Caco-2 (cell line): ENCODE data around the gene CIPC. TPM values are rescaled to one million over a fixed set of nuclear protein-coding genes. Genes with fewer than 3 reads are reported as not detected.

Experiments
- BruUV-seq: library from RNA; stranded (reverse); fragments of 400-500 nt; replicated peaks from 2 replicates; lab custom pipeline; 2021; lab: Mats Ljungman, UMichigan
- CTCF ChIA-PET: fragments of 300-600 bp; sonication (Branson Sonifier 250); formaldehyde crosslinking; loops from one replicate; lab custom pipeline; 2022; ENCODE audit warnings: antibody characterized with exemption; lab: Charles Lee
- POLR2A ChIA-PET: fragments of 300-600 bp; sonication (Branson Sonifier 250); formaldehyde crosslinking; loops from one replicate; lab custom pipeline; 2022; ENCODE audit warnings: antibody characterized with exemption; lab: Charles Lee
- DNase-seq, 2 experiments: peaks; one replicate each; pipeline versions ENCODE4 v3.0.0 to v3.0.0-alpha.2; 2020 to 2022
- H3K27me3 ChIP-seq: replicated peaks from 2 replicates; pipeline ENCODE4 v1.6.0; 2011; ENCODE audit warnings: low read length; ENCODE audit not compliant: control insufficient read depth, insufficient read depth
- H3K36me3 ChIP-seq: 2 replicates; pipeline ENCODE4 v1.5.1; 2011; ENCODE audit warnings: low read length; ENCODE audit not compliant: control insufficient read depth, insufficient read depth
- H3K4me1 ChIP-seq: fragments of 250-450 bp; sonication (Bioruptor Pico); 2 replicates; pipeline ENCODE4 v1.5.1; 2020; ENCODE audit warnings: mild to moderate bottlenecking
- H3K4me3 ChIP-seq: 2 replicates; pipeline ENCODE4 v1.5.1; 2011; ENCODE audit warnings: low read depth, mild to moderate bottlenecking, control low read depth, low read length
- H3K9me3 ChIP-seq: fragments of 250-450 bp; sonication (Bioruptor Pico); 2 replicates; pipeline ENCODE4 v1.5.1; 2020; ENCODE audit warnings: mild to moderate bottlenecking, moderate library complexity
- H3K27ac Mint-ChIP-seq: one replicate; pipeline ENCODE4 v1.8.0; 2022; ENCODE audit warnings: mixed read lengths; ENCODE audit not compliant: unreplicated experiment
- H3K27me3 Mint-ChIP-seq: one replicate; pipeline ENCODE4 v1.8.0; 2022; ENCODE audit warnings: mixed read lengths; ENCODE audit not compliant: insufficient read depth, unreplicated experiment
- H3K36me3 Mint-ChIP-seq: one replicate; pipeline ENCODE4 v1.8.0; 2022; ENCODE audit warnings: mild to moderate bottlenecking, mixed read lengths; ENCODE audit not compliant: insufficient read depth, unreplicated experiment
- H3K4me1 Mint-ChIP-seq: one replicate; pipeline ENCODE4 v1.8.0; 2022; ENCODE audit warnings: low read depth, mixed read lengths; ENCODE audit not compliant: unreplicated experiment
- H3K4me3 Mint-ChIP-seq: one replicate; pipeline ENCODE4 v1.8.0; 2022; ENCODE audit warnings: mild to moderate bottlenecking, moderate library complexity, mixed read lengths; ENCODE audit not compliant: unreplicated experiment
- H3K9me3 Mint-ChIP-seq: one replicate; pipeline ENCODE4 v1.8.0; 2022; ENCODE audit warnings: mixed read lengths; ENCODE audit not compliant: unreplicated experiment
- CTCF ChIP-seq, 2 experiments: fragments of 200-600 bp in 1 of 2; IDR thresholded peaks; 1 replicate in 1 of 2; 2 replicates in 1 of 2; pipeline versions ENCODE4 v1.5.1 to v1.8.0; 2011 to 2022; ENCODE audit warnings: antibody characterized with exemption in 1 of 2, control low read depth in 1 of 2, inconsistent platforms in 1 of 2, low read depth in 1 of 2, low read length in 1 of 2, mild to moderate bottlenecking in 1 of 2, moderate library complexity in 1 of 2; ENCODE audit not compliant: insufficient read depth in 1 of 2, severe bottlenecking in 1 of 2, unreplicated experiment in 1 of 2
- intact Hi-C: fragments of 100-400 bp; cut with micrococcal nuclease; formaldehyde crosslinking; loops from one replicate; pipeline ENCODE4 v1.10.0; 2022; ENCODE audit not compliant: unreplicated experiment
- total RNA-seq: library from RNA; stranded (reverse); gene quantifications from 2 replicates; pipeline ENCODE4 v1.2.3, GENCODE V29; 2022

CIPC gene
- total RNA-seq, 1 experiment from 2014 or later, result 15.4 TPM

- H3K4me1 ChIP-seq, result no peaks in the 10 kb centered on the region; the same call in 1 of the 2 replicates
- H3K9me3 Mint-ChIP-seq, result no peaks in the 10 kb centered on the region
- no peak for DNase-seq
- peaks cover 11% of the 10 kb centered on the region for H3K4me1 Mint-ChIP-seq
- intact Hi-C loops, result no loop called here
- POLR2A ChIA-PET, result no interaction called here
- peaks cover 10% of the 10 kb centered on the region for H3K36me3 Mint-ChIP-seq
- no peak for TF ChIP-seq CTCF (IDR thresholded peaks at IDR 0.05; ENCODE audit: insufficient read depth in 1 of 2, low read depth in 1 of 2, low read length in 1 of 2, severe bottlenecking in 1 of 2, unreplicated experiment in 1 of 2)
- no peaks in the 10 kb centered on the region for H3K27me3 ChIP-seq
- CTCF ChIA-PET, result no interaction called here
- H3K36me3 ChIP-seq, result no peaks in the 10 kb centered on the region; the same call in 1 of the 2 replicates
- H3K27ac Mint-ChIP-seq, result no peak overlapping the region
- no peak overlapping the region for H3K4me3 ChIP-seq
- no peaks in the 10 kb centered on the region for H3K9me3 ChIP-seq
- H3K27me3 Mint-ChIP-seq, result no peaks in the 10 kb centered on the region
- H3K4me3 Mint-ChIP-seq, result no peak overlapping the region
- BruUV-seq, result no TSS peak
Observed at GRCh38 chr14:77102154-77102553, 4.1 kb downstream of the CIPC start.

GRCh38 chr14:77103475-77103874 lies 5.4 kb downstream of the CIPC start:
- no peaks in the 10 kb centered on the region; the same call in 1 of the 2 replicates for H3K36me3 ChIP-seq
- Mint-ChIP-seq H3K4me3 (no peak overlapping the region), H3K27me3 (no peaks in the 10 kb centered on the region), H3K36me3 (peaks cover 9% of the 10 kb centered on the region), H3K4me1 (peaks cover 11% of the 10 kb centered on the region), H3K9me3 (no peaks in the 10 kb centered on the region), H3K27ac (no peak overlapping the region)
- H3K9me3 ChIP-seq, result no peaks in the 10 kb centered on the region
- H3K27me3 ChIP-seq, result no peaks in the 10 kb centered on the region
- ChIA-PET CTCF (no interaction called here), POLR2A (no interaction called here)
- no TSS peak for BruUV-seq
- no peak overlapping the region for H3K4me3 ChIP-seq
- intact Hi-C loops, result no loop called here
- DNase-seq, result no peak
- no peaks in the 10 kb centered on the region; the same call in 1 of the 2 replicates for H3K4me1 ChIP-seq
- TF ChIP-seq CTCF (IDR thresholded peaks at IDR 0.05; ENCODE audit: insufficient read depth in 1 of 2, low read depth in 1 of 2, low read length in 1 of 2, severe bottlenecking in 1 of 2, unreplicated experiment in 1 of 2), result no peak

GRCh38 chr14:77103951-77104350 lies 5.9 kb downstream of the CIPC start:
- peaks cover 9% of the 10 kb centered on the region for H3K4me1 Mint-ChIP-seq

More at GRCh38 chr14:77103951-77104350, 5.9 kb downstream of the CIPC start:
- ChIA-PET POLR2A (no interaction called here), CTCF (no interaction called here)
- Histone ChIP-seq H3K4me3 (no peak overlapping the region), H3K4me1 (no peaks in the 10 kb centered on the region; the same call in 1 of the 2 replicates), H3K36me3 (no peaks in the 10 kb centered on the region; the same call in 1 of the 2 replicates), H3K9me3 (no peaks in the 10 kb centered on the region), H3K27me3 (no peaks in the 10 kb centered on the region)
- intact Hi-C loops, result no loop called here
- H3K36me3 Mint-ChIP-seq, result peaks cover 7% of the 10 kb centered on the region
- no peak overlapping the region for H3K27ac Mint-ChIP-seq
- DNase-seq, result no peak
- no peak for TF ChIP-seq CTCF (IDR thresholded peaks at IDR 0.05; ENCODE audit: insufficient read depth in 1 of 2, low read depth in 1 of 2, low read length in 1 of 2, severe bottlenecking in 1 of 2, unreplicated experiment in 1 of 2)
- no peak overlapping the region for H3K4me3 Mint-ChIP-seq
- no peaks in the 10 kb centered on the region for H3K27me3 Mint-ChIP-seq
- H3K9me3 Mint-ChIP-seq, result no peaks in the 10 kb centered on the region
- no TSS peak for BruUV-seq
